Colonic mucosa (tissue), 4 donors: ENCODE measurements around the gene NME3. TPM values are rescaled to one million over a fixed set of nuclear protein-coding genes. Genes with fewer than 3 reads are reported as not detected.

ENCODE experiments used
- DNase-seq: peaks from one replicate; pipeline ENCODE4 v3.0.0-alpha.2; 2020
- H3K27ac ChIP-seq: fragments of 200-600 bp; one replicate; pipeline ENCODE4 v1.8.0; 2021
- H3K27me3 ChIP-seq: fragments of 200-600 bp; one replicate; pipeline ENCODE4 v1.8.0; 2021
- H3K36me3 ChIP-seq: fragments of 200-600 bp; one replicate; pipeline ENCODE4 v1.8.0; 2021
- H3K4me1 ChIP-seq: fragments of 200-600 bp; one replicate; pipeline ENCODE4 v1.8.0; 2021; ENCODE audit warnings: mild to moderate bottlenecking
- H3K4me3 ChIP-seq: fragments of 200-600 bp; one replicate; pipeline ENCODE4 v1.8.0; 2021
- H3K9ac ChIP-seq, 2 donors: one replicate each; pipeline ENCODE4 v1.7.0; 2013; ENCODE audit warnings: control low read depth in 2 of 2, low read depth in 2 of 2, low read length in 2 of 2
- H3K9me3 ChIP-seq: fragments of 200-600 bp; one replicate; pipeline ENCODE4 v1.8.0; 2021
- intact Hi-C: fragments of 100-400 bp; cut with DNase I; formaldehyde crosslinking; loops from one replicate; pipeline ENCODE4 v1.14.1; 2022
- total RNA-seq, 2 donors: library from RNA; stranded (reverse); fragmentation: NEBNext Ultra II Directional in 1 of 2; extraction: Animal tissue kit (Norgen Biotek cat#: 25700) in 1 of 2; gene quantifications; one replicate each; pipeline ENCODE4 v1.2.1, GENCODE V29; 2021
- TF ChIP-seq, protein P1 (sequence below): fragments of 200-600 bp; IDR thresholded peaks from one replicate; pipeline ENCODE4 v1.8.0; 2022; ENCODE audit warnings: antibody characterized with exemption, mild to moderate bottlenecking
- donor health status: healthy.
- donor health status: DM: no; HTN: no; CAD: no.
- donor health status: DM: no; HTN: no; CAD: no.

The NME3 gene
- total RNA-seq, 2 donors from 2014 or later: 61.3 to 79.7 TPM

GRCh38 chr16:1769402-1770300 is 1.7 kb downstream of the NME3 start:
- Histone ChIP-seq H3K4me3 (peak overlapping the region; percentile 96), H3K9ac (peak overlapping the region; percentile 52 to 78)
- intact Hi-C loops: loop anchor here (5.0 kb wide), 1 partner anchor 157 kb away; the partner anchor contains the start of genes CRAMP1 and IFT140

DNA sequence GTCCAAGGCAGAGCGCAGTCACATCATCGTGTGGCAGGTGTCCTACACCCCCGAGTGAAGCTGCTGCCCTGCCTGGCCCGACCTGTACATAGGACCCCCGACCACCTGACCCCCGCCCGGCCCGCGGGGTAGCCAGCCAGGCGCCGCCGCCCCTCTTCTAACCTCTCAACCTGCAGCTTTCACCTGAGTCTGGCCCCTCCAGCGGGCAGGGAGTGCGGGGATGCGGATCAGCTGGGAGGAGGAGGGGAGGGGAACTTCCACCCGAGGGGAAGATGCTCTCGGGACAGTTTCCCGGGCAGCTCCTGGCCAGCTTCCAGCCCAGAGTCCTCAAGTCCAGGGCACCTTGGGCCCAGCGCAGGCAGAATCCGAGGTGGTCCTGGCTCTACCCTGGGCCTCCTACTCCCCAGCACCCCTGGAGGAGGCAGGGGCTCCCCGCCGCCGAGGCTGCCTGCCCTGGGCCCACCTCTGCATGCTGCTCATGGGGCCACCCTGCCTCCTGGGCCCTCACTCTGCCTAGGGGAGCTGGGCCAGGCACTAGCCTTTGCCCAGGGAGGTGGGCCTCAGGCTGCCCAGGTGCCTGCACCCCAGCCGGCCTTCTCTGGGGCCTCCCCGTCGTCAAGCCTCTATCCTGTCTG is 2.5 kb downstream of the NME3 start:
- no peak overlapping the region for H3K27ac ChIP-seq
- H3K27me3 ChIP-seq: no peaks in the 10 kb centered on the region
- H3K9ac ChIP-seq: no peak overlapping the region
- DNase-seq: no peak
- H3K4me1 ChIP-seq: peaks cover 5% of the 10 kb centered on the region
- no peak overlapping the region for H3K4me3 ChIP-seq
- H3K9me3 ChIP-seq: no peaks in the 10 kb centered on the region
- intact Hi-C loops: no loop called here
- H3K36me3 ChIP-seq: peaks cover 8% of the 10 kb centered on the region
- TF ChIP-seq, protein P1, sequence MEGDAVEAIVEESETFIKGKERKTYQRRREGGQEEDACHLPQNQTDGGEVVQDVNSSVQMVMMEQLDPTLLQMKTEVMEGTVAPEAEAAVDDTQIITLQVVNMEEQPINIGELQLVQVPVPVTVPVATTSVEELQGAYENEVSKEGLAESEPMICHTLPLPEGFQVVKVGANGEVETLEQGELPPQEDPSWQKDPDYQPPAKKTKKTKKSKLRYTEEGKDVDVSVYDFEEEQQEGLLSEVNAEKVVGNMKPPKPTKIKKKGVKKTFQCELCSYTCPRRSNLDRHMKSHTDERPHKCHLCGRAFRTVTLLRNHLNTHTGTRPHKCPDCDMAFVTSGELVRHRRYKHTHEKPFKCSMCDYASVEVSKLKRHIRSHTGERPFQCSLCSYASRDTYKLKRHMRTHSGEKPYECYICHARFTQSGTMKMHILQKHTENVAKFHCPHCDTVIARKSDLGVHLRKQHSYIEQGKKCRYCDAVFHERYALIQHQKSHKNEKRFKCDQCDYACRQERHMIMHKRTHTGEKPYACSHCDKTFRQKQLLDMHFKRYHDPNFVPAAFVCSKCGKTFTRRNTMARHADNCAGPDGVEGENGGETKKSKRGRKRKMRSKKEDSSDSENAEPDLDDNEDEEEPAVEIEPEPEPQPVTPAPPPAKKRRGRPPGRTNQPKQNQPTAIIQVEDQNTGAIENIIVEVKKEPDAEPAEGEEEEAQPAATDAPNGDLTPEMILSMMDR: no peak

More at GRCh38 chr16:1769402-1770300, 1.7 kb downstream of the NME3 start:
- Histone ChIP-seq H3K4me1 (peaks cover 11% of the 10 kb centered on the region), H3K9me3 (no peaks in the 10 kb centered on the region), H3K27ac (peak overlapping the region; percentile 98), H3K36me3 (peaks cover 6% of the 10 kb centered on the region), H3K27me3 (no peaks in the 10 kb centered on the region)
- DNase-seq: no peak
- TF ChIP-seq, protein P1: no peak

DNA sequence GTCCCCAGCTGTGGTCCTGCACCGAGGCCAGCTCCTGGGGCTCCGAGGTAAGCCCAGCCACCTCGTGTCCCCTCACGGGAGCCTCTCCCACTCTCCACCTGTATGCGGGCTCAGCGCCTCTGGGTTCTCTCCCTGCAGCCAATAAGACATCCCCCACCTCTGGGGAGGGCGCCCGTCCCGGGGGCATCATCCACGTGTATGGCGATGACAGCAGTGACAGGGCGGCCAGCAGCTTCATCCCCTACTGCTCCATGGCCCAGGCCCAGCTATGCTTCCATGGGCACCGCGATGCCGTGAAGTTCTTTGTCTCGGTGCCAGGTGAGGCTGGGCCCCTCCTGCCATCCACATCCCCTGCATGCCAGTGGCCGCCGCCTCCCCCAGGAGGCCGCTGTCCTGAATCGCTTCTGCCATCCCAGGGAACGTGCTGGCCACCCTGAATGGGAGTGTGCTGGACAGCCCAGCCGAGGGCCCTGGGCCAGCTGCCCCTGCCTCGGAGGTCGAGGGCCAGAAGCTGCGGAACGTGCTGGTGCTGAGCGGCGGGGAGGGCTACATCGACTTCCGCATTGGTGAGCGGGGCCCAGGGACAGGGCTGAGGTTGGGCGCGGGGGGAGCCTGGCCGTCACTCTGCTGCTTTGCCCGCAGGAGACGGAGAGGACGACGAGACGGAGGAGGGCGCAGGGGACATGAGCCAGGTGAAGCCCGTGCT is 3.1 kb downstream of the NME3 start:
- TF ChIP-seq, protein P1: no peak

DNA sequence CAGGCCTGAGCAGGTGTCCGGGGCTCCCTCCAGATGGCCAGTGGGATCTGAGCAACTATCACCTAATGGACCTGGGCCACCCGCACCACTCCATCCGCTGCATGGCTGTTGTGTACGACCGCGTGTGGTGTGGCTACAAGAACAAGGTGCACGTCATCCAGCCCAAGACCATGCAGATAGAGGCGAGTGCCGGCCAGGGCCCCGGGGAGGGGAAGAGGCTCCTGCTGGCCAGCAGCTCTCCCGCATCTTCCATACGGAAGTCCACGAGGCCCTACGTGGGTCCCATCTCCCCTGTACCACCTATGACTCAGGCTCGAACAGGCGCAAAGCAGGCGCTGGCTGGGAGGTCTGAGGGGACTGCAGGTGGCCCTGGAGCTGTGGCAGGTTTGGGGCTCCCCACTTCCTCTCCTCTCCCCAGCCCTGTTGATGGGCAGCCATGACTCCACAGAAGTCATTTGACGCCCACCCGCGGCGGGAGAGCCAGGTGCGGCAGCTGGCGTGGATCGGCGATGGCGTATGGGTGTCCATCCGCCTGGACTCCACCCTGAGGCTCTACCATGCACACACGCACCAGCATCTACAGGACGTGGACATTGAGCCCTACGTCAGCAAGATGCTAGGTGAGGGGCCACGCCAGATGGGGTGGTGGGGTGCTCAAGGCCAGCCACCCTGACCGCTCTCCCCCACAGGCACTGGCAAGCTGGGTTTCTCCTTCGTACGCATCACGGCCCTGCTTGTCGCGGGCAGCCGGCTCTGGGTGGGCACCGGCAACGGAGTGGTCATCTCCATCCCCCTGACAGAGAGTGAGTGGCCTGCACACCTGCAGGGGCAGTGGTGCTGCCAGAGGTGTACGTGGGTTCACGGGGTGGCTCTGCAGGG is 4.0 kb downstream of the NME3 start:
- Histone ChIP-seq H3K9me3 (no peaks in the 10 kb centered on the region), H3K9ac (no peak overlapping the region), H3K36me3 (peaks cover 8% of the 10 kb centered on the region), H3K4me1 (peaks cover 5% of the 10 kb centered on the region), H3K4me3 (no peak overlapping the region), H3K27me3 (no peaks in the 10 kb centered on the region), H3K27ac (no peak overlapping the region)
- intact Hi-C loops: no loop called here
- no peak for DNase-seq
- TF ChIP-seq, protein P1: no peak

More for the DNA sequence above, 3.1 kb downstream of the NME3 start:
- Histone ChIP-seq H3K9me3 (no peaks in the 10 kb centered on the region), H3K9ac (no peak overlapping the region), H3K4me1 (peaks cover 5% of the 10 kb centered on the region), H3K27me3 (no peaks in the 10 kb centered on the region), H3K27ac (no peak overlapping the region), H3K4me3 (no peak overlapping the region), H3K36me3 (peaks cover 8% of the 10 kb centered on the region)
- intact Hi-C loops: no loop called here
- DNase-seq: no peak
